Central memory CD8-positive, alpha-beta T cell (primary cell): ENCODE data around the gene DLG1.

ENCODE experiments used
- ATAC-seq: fragments of 150-1000 bp; cut with Tn5 transposase; replicated peaks from 2 replicates; pipeline ENCODE4 v1.10.0; 2022; ENCODE audit warnings: mild to moderate bottlenecking, moderate FRiP score, moderate number of reproducible peaks; ENCODE audit not compliant: poor library complexity, severe bottlenecking; ENCODE audit errors: extremely low read depth
- DNase-seq, 2 donors: peaks; one replicate each; pipeline ENCODE4 v3.0.0; 2021; ENCODE audit warnings: low spot score in 2 of 2
- H3K27ac Mint-ChIP-seq: one replicate; pipeline ENCODE4 v1.8.0; 2022; ENCODE audit warnings: low read depth, mild to moderate bottlenecking, moderate library complexity, mixed read lengths
- H3K27me3 Mint-ChIP-seq: one replicate; pipeline ENCODE4 v1.8.0; 2022; ENCODE audit warnings: mixed read lengths
- H3K36me3 Mint-ChIP-seq: one replicate; pipeline ENCODE4 v1.8.0; 2022; ENCODE audit warnings: mild to moderate bottlenecking, moderate library complexity, mixed read lengths; ENCODE audit not compliant: insufficient read depth
- H3K4me1 Mint-ChIP-seq: one replicate; pipeline ENCODE4 v1.8.0; 2022; ENCODE audit warnings: mixed read lengths
- H3K4me3 Mint-ChIP-seq: one replicate; pipeline ENCODE4 v1.8.0; 2022; ENCODE audit warnings: mild to moderate bottlenecking, moderate library complexity, mixed read lengths
- H3K9me3 Mint-ChIP-seq: one replicate; pipeline ENCODE4 v1.8.0; 2022; ENCODE audit warnings: mixed read lengths

Gene DLG1

GRCh38 chr3:197253238-197253947, 45.0 kb downstream of the DLG1 start:
- H3K9me3 Mint-ChIP-seq, result no peaks in the 10 kb centered on the region
- H3K36me3 Mint-ChIP-seq, result peaks cover 6% of the 10 kb centered on the region
- H3K27ac Mint-ChIP-seq, result peak overlapping the region; percentile 1
- ATAC-seq (no peak), DNase-seq (no peak)
- no peaks in the 10 kb centered on the region for H3K27me3 Mint-ChIP-seq
- H3K4me3 Mint-ChIP-seq, result no peak overlapping the region
- H3K4me1 Mint-ChIP-seq, result peaks cover 36% of the 10 kb centered on the region

DNA sequence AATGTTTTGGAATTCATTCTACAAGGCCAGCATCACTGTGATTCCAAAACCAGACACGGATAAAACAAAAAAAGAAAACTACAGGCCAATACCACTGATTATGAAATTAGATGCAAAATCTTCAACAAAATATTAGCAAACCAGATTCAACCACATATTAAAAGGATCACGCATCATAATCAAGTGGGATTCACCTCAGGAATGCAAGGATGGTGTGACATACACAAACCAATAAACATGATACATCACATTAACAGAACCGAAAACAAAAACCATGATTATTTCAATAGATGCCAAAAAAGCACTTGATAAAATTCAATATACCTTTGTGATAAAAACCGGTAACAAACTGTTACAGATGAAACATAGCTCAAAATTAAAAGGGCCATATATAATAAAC, 48.9 kb downstream of the DLG1 start:
- peaks cover 6% of the 10 kb centered on the region for H3K36me3 Mint-ChIP-seq
- H3K9me3 Mint-ChIP-seq, result peaks cover 3% of the 10 kb centered on the region
- H3K4me1 Mint-ChIP-seq, result peaks cover 26% of the 10 kb centered on the region
- no peak overlapping the region for H3K27ac Mint-ChIP-seq
- no peak for DNase-seq
- no peak for ATAC-seq
- H3K27me3 Mint-ChIP-seq, result no peaks in the 10 kb centered on the region
- no peak overlapping the region for H3K4me3 Mint-ChIP-seq

GRCh38 chr3:197248341-197248740, 50.1 kb downstream of the DLG1 start:
- peaks cover 8% of the 10 kb centered on the region for H3K36me3 Mint-ChIP-seq

GRCh38 chr3:197244751-197245150, 53.7 kb downstream of the DLG1 start:
- Mint-ChIP-seq H3K4me1 (peaks cover 31% of the 10 kb centered on the region), H3K9me3 (peaks cover 16% of the 10 kb centered on the region), H3K27ac (no peak overlapping the region)

More at GRCh38 chr3:197248341-197248740, 50.1 kb downstream of the DLG1 start:
- Mint-ChIP-seq H3K4me3 (no peak overlapping the region), H3K27me3 (no peaks in the 10 kb centered on the region), H3K27ac (no peak overlapping the region), H3K9me3 (peaks cover 10% of the 10 kb centered on the region), H3K4me1 (peaks cover 25% of the 10 kb centered on the region)
- no peak for ATAC-seq
- no peak for DNase-seq

DNA sequence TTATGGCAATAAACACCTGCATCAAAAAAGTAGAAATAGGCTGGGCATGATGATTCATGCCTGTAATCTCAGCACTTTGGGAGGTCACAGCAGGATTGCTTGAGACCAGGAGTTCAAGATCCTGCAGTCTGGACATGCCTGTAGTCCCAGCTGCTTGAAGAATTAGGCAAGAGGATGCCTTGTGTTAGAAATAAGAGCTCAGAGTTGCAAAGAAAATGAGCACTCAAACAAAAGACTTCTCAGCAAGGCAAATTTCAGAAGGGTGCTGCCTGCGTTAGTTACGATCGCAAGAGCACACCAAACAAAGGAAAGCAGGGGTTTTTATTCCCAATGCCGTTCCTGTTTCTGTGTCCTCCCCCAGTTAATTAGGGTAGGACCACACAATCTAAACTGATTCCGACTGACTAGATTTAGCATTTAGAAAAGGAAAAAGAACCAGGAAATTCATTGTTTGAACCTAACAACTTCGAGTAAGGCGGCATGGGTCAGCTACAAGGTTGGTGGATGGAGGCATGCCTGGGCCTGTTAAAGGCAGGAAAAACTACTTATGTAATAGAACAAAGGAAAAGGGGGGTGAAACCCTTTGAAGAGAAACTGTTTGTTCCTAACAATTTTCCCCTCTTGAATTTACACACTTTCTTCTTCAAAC, 55.5 kb downstream of the DLG1 start:
- no peak overlapping the region for H3K27ac Mint-ChIP-seq
- H3K27me3 Mint-ChIP-seq, result no peaks in the 10 kb centered on the region
- no peak overlapping the region for H3K4me3 Mint-ChIP-seq
- no peak for ATAC-seq
- H3K4me1 Mint-ChIP-seq, result peaks cover 49% of the 10 kb centered on the region
- DNase-seq, result no peak
- peaks cover 16% of the 10 kb centered on the region for H3K9me3 Mint-ChIP-seq
- H3K36me3 Mint-ChIP-seq, result peaks cover 2% of the 10 kb centered on the region

More at GRCh38 chr3:197244751-197245150, 53.7 kb downstream of the DLG1 start:
- no peak for ATAC-seq
- no peak for DNase-seq
- H3K36me3 Mint-ChIP-seq, result peaks cover 4% of the 10 kb centered on the region
- no peaks in the 10 kb centered on the region for H3K27me3 Mint-ChIP-seq
- no peak overlapping the region for H3K4me3 Mint-ChIP-seq

GRCh38 chr3:197241173-197241572, 57.2 kb downstream of the DLG1 start:
- Mint-ChIP-seq H3K27ac (no peak overlapping the region), H3K4me1 (peaks cover 59% of the 10 kb centered on the region), H3K27me3 (no peaks in the 10 kb centered on the region), H3K36me3 (peaks cover 2% of the 10 kb centered on the region), H3K4me3 (no peak overlapping the region), H3K9me3 (peaks cover 16% of the 10 kb centered on the region)
- ATAC-seq, result no peak
- DNase-seq, result no peak

- Mint-ChIP-seq H3K27ac (no peak overlapping the region), H3K9me3 (peaks cover 16% of the 10 kb centered on the region), H3K36me3 (peaks cover 10% of the 10 kb centered on the region), H3K4me3 (no peak overlapping the region), H3K27me3 (no peaks in the 10 kb centered on the region), H3K4me1 (peaks cover 70% of the 10 kb centered on the region)
- no peak for DNase-seq
- ATAC-seq, result no peak
Observed at GRCh38 chr3:197239857-197240256, 58.6 kb downstream of the DLG1 start.

DNA sequence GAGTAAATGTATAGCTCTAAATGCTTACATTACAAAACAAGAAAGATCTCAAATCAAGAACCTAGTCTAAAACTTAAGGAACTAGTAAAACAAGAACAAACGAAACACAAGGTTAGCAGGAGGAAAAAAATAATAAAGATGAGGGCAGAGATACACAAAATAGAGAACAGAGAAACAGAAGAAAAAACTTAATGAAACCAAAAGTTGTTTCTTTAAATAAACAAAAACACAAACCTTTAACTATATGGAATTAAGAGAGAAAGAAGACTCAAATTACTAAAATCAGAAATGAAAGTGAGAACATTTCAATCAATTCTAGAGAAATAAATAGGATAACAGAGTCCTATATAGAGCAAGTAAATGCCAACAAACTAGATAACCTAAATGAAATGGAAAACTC, 59.6 kb downstream of the DLG1 start:
- H3K36me3 Mint-ChIP-seq, result peaks cover 10% of the 10 kb centered on the region

GRCh38 chr3:197237897-197238296, 60.5 kb downstream of the DLG1 start:
- peaks cover 10% of the 10 kb centered on the region for H3K36me3 Mint-ChIP-seq
- peaks cover 6% of the 10 kb centered on the region for H3K9me3 Mint-ChIP-seq
- no peak for ATAC-seq
- H3K4me1 Mint-ChIP-seq, result peaks cover 66% of the 10 kb centered on the region
- no peak for DNase-seq
- H3K4me3 Mint-ChIP-seq, result no peak overlapping the region
- H3K27ac Mint-ChIP-seq, result no peak overlapping the region
- no peaks in the 10 kb centered on the region for H3K27me3 Mint-ChIP-seq

More for the DNA sequence above, 59.6 kb downstream of the DLG1 start:
- no peaks in the 10 kb centered on the region for H3K27me3 Mint-ChIP-seq
- no peak for ATAC-seq
- DNase-seq, result no peak
- H3K27ac Mint-ChIP-seq, result peak overlapping the region; percentile 52
- peaks cover 66% of the 10 kb centered on the region for H3K4me1 Mint-ChIP-seq
- no peak overlapping the region for H3K4me3 Mint-ChIP-seq
- H3K9me3 Mint-ChIP-seq, result peaks cover 6% of the 10 kb centered on the region

DNA sequence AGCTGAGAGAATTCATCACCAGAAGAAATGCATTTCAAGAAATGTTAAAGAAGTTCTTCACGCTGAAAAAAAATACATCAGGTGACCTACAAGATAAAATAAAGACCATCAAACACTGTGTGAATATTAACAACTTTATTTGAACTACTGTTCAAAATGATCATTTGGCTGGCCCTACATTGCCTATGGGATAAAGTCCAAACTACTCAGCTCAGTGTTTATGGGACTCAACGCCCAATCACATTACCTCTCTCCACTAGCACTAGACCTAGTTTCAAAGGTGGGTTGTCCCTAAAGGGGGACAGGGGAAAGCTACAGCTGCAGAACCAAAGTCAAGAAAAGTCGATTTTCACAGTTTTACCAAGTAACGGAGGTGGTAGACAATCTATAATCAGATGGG, 62.0 kb downstream of the DLG1 start:
- peaks cover 10% of the 10 kb centered on the region for H3K36me3 Mint-ChIP-seq
- DNase-seq (no peak), ATAC-seq (no peak)
- H3K9me3 Mint-ChIP-seq, result no peaks in the 10 kb centered on the region
- H3K27ac Mint-ChIP-seq, result no peak overlapping the region
- H3K4me1 Mint-ChIP-seq, result peaks cover 64% of the 10 kb centered on the region
- no peak overlapping the region for H3K4me3 Mint-ChIP-seq
- no peaks in the 10 kb centered on the region for H3K27me3 Mint-ChIP-seq

DNA sequence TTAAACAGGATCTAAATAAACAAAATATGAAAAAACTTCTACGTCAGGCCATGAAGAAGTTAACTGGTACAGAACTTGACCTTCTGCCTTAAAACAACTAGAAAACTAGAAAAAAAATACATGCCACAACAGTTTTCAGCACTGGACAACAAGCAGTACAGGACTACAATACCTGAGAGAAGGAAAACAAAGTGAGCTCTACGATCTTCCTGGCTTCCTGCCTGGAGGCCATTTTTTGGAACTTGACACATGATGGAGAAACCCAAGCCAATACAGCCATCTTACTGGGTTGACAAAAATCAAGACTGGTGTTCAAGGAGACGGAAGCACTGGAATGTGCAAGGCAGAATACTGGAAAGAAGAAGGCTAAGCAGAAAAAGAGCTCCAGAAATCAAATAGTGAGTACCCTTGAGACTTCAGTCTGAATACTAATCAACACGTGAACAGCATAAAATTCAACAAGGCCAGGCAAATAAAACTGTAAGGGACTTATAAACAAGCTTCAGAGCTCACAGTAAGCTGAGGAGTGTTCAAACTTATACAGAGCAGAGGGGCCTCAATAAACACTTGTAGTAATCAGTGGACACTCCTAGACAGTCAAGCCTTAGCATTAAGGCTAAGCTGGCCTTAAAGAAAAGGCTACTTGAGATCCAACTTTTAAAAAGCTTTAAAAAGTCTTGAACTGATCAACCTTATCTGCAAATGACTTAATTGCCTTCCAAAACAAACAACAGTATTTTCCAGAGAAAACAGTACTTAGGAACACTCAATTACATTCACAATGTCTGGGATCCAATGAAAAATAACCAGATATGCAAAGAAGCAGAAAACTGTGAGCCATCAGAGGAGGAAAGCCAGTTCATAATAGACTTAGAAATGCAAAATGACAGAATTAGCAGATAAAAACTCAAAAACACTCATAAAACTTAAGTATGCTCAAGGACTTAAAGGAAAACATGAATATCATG, 63.2 kb downstream of the DLG1 start:
- no peak overlapping the region for H3K27ac Mint-ChIP-seq
- H3K4me1 Mint-ChIP-seq, result peaks cover 59% of the 10 kb centered on the region

DNA sequence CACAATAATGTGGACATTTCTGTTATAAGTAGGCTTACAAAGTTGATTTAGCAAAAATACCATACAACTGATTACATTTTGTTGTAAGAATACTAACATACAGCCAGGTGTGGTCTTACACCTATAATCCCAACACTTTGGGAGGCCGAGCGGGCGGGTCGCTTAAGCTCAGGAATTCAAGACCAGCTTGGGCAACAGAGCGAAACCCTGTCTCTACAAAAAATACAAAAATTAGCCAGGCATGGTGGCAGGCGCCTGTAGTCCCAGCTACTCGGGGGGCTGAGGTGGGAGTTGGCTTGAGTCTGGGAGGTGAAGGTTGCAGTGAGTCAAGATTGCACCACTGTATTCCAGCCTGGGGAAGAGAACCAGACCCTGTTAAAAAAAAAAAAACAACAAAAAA, 67.1 kb downstream of the DLG1 start:
- peaks cover 41% of the 10 kb centered on the region for H3K4me1 Mint-ChIP-seq

More for the DNA sequence above, 63.2 kb downstream of the DLG1 start:
- Mint-ChIP-seq H3K4me3 (no peak overlapping the region), H3K9me3 (no peaks in the 10 kb centered on the region), H3K36me3 (peaks cover 10% of the 10 kb centered on the region), H3K27me3 (no peaks in the 10 kb centered on the region)
- DNase-seq (no peak), ATAC-seq (no peak)

More for the DNA sequence above, 67.1 kb downstream of the DLG1 start:
- Mint-ChIP-seq H3K36me3 (peaks cover 10% of the 10 kb centered on the region), H3K4me3 (no peak overlapping the region), H3K27me3 (no peaks in the 10 kb centered on the region), H3K27ac (no peak overlapping the region), H3K9me3 (no peaks in the 10 kb centered on the region)
- DNase-seq (no peak), ATAC-seq (no peak)
